Superior temporal gyrus (tissue), 1 donor: ENCODE measurements around the gene USP31.

Experiments
- DNase-seq: peaks from one replicate; pipeline ENCODE4 v3.0.0-alpha.2; 2016; ENCODE audit errors: extremely low spot score

USP31 gene

DNA sequence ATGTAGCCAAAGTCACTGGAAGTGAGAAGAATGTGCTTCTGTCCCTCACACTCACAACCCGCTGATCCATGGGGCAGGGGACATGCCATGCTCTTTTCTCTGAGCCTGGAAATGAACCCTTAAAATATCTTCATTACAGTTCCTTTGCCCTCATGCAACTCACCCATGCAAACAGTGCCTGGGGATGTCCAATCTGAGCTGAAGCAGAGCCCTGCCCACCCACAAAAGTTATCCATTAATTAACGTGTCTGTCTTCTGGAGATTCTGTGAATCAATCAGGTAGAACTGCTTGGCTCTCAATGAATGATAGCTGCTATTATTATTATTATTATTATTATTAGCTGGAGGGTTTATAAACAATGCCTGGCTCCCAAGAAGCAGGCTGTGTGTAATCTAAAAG lies 133.7 kb downstream of the USP31 start:
- no peak for DNase-seq

DNA sequence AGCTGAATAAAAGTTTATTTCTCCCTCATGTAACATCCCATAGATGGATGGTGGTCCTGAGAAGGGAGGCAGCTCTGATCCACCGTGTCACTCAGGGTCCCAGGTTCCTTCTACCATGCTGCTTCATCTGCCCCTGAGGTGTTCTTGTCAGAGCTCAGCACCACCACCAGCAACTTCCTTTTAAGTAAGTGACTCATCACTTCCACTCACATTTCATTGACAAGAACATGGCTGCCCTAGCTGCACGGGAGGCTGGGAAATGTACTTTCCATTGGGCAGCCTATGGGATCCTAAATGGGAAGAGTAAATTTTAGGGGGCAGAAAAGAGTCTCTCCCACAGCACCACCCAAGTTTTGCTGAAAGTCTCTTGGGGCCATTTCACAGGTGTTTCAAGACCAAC lies 134.7 kb downstream of the USP31 start:
- DNase-seq, result no peak
